A549 treated with DMSO at 1 μM for 4 hours (cell line): Measurements from ENCODE around the gene HSD17B4. TPM values are rescaled to one million over a fixed set of nuclear protein-coding genes. Genes with fewer than 3 reads are reported as not detected.

Experiments
- total RNA-seq: library from RNA; stranded (reverse); fragments of 200-300 nt; extraction: Qiagen RNA extraction; gene quantifications from 5 replicates; pipeline ENCODE4 v1.2.3, GENCODE V29; 2022; ENCODE audit warnings: low read depth

HSD17B4 gene, protein sequence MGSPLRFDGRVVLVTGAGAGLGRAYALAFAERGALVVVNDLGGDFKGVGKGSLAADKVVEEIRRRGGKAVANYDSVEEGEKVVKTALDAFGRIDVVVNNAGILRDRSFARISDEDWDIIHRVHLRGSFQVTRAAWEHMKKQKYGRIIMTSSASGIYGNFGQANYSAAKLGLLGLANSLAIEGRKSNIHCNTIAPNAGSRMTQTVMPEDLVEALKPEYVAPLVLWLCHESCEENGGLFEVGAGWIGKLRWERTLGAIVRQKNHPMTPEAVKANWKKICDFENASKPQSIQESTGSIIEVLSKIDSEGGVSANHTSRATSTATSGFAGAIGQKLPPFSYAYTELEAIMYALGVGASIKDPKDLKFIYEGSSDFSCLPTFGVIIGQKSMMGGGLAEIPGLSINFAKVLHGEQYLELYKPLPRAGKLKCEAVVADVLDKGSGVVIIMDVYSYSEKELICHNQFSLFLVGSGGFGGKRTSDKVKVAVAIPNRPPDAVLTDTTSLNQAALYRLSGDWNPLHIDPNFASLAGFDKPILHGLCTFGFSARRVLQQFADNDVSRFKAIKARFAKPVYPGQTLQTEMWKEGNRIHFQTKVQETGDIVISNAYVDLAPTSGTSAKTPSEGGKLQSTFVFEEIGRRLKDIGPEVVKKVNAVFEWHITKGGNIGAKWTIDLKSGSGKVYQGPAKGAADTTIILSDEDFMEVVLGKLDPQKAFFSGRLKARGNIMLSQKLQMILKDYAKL
- total RNA-seq, result 49.4 to 63.3 TPM (median 61.6 TPM) in 5 replicates

DNA sequence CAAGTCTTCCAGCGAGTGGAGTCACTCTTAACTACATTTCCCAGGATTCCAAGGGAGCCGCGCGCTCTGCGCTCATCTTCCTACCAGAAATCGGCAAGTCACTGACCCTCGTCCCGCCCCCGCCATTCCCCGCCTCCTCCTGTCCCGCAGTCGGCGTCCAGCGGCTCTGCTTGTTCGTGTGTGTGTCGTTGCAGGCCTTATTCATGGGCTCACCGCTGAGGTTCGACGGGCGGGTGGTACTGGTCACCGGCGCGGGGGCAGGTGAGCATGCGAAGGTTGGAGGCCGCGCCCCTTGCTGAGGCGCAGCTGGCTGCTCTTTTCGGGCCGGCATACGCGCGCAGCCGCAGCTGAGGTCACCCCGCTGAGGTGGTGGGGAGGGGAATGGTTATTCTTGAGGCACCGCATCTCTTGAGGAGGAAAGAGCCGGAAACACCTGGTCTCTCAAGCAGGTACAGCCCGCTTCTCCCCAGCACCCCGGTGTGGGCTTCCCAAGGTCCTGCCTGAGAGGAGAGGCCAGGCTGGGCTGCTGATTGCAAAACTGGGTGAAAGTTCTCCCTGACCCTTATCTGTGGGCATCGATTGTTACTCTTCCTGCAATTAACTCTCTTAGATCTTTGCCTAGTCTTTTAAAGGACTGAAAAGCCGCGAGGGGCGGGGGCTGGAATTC, at the start of gene HSD17B4:
TSS of gene HSD17B4 (plus strand) at position 125 of the 667 bp plus-strand sequence. CDS start at position 204, 79 bp downstream.

Other genes with a start within 250 kb of the HSD17B4 start
- 25.4 to 38.8 TPM (median 34.9 TPM) in 5 replicates for gene TNFAIP8, start 96.5 kb upstream of the HSD17B4 start, total RNA-seq
- not detected in 5 replicates for gene FAM170A, start 177.1 kb downstream of the HSD17B4 start, total RNA-seq